HCEC 1CT (cell line): ENCODE data around the gene GABBR1.

Source experiments
- DNase-seq: peaks from one replicate; pipeline ENCODE4 v3.0.0-alpha.2; 2017

GABBR1 gene

DNA sequence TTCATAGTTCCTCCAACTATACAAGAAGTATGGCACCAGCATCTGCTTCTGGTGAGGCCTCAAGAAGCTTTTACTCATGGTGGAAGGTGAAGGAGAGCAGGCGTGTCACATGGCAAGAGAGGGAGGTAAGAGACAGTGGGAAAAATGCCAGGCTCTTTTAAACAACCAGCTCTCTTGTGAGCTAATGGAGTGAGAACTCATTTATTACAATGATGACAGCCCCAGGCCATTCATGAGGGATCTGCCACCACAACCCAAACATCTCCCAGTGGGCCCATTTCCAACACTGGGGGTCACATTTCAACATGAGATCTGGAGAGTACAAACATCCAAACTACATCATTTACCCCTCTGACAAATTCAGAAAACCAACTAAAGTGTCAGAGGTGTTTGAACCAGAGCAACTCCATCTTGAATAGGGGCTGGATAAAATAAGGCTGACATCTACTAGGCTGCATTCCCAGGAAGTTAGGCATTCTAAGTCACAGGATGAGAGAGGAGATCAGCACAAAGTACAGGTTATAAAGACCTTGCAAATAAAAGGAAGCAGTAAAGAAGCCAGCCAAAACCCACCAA lies 71.3 kb downstream of the GABBR1 start:
- DNase-seq, result no peak

DNA sequence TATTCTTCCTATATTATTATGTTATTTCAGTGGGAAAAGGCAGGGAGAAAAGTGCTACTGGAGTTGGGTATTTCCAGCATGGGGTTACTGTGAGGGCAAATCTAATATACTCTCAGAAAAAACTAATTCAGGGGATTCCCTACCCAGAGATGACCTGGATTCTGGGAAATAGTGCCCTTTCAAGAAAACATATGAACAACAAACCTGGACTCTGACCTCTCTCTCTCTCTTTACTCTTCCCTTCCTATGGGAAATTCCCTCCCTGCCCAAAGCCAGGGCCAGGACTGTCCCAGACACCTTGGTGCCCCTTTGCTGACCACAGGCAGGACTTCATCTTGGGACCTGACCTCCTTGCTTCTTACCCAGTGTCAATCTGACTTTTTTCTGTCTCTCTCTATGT lies 71.9 kb downstream of the GABBR1 start:
- DNase-seq, result no peak

DNA sequence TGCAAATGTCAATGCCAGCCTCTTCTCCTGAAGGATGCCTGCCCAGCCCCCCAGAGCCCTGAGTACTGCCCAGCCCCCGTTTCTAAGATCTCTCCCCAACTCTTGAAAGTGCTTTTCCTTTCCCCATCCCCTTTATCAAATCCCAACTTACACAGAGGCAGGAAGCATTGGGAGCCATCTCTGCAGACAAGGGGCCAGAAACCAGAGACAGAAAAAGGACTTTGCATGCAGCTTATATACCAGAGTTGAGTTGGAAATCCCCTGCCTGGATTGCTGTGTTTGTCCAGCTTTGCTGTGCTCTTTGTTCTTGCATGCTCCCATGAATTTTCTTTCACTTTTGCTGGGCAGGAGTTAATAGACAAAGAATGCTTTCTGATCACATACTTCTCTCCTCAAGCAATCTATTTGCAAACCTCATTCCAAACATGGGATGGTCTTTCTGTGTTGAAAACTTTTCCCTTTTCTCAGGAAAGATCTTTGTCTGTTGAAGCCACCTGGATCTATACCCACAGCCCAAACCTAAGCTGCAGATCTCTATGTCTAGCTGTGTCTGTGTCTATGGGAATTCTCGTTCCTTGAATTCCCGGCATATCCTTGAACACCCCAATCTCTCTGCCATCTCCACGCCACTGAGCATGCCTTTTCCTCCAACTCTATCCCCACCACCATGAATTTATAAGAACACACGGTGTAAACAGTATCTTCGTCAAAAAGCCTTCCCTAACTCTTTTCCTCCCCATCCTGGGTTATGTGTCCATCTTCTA lies 73.3 kb downstream of the GABBR1 start, which contains the start of gene UBD:
UBD (minus strand) TSS at position 209 of the 764 bp plus-strand sequence; CDS start at position 178, 31 bp downstream.
- no peak for DNase-seq

DNA sequence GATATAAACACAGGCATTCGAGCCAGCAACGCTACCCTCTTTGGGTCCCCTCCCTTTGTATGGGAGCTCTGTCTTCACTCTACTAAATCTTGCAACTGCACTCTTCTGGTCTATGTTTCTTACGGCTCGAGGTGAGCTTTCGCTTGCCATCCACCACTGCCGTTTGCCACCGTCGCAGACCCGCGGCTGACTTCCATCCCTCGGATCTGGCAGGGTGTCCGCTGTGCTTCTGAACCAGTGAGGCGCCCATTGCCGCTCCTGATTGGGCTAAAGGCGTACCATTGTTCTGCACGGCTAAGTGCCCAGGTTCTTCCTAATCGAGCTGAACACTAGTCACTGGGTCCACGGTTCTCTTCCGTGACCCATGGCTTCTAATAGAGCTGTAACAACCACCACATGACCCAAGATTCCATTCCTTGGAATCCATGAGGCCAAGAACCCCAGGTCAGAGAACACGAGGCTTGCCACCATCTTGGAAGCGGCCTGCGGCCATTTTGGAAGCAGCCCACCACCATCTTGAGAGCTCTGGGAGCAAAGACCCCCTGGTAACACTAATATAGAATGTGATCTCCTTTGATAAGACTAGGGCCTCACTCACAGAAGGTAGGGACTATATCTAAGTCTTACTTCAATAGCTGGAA lies 74.4 kb downstream of the GABBR1 start:
- DNase-seq, result no peak

DNA sequence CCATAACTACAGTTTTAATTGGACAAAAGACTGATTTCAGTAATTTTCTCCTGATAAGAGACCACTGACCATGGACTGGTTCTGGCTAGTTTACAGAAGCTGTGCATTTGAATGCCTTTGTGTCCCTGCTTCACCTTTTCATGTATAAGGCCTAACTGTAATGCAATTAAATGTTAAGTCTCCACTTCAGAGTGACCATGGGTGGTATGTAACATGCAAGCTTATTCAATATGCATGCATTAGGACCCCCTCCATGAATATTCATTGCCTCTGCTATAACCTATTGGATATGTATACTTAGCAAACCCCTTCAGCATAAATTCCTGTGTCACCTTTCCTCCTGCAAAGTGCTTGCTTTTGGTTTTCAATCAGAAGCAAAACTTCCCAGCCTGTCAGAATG lies 75.7 kb downstream of the GABBR1 start:
- DNase-seq, result no peak

DNA sequence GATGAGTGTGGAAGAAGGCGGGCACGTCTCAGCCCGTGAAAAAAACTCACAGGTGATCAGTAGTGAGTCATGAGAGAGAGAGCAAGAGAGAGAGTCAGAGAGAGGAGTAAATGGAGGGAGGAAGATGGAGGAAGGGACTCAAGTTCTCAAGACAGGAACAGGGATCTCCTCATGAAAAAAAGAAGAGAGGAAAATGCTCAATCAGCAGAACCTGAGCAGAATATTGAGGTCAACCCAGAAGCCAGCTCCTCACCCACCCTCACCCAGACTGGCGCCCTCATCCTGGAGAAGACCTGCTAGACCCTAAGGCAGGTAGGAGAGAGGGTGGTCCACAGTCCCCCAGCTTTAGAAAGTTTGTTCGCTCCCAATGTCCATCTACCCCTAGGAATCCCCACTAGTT lies 78.2 kb downstream of the GABBR1 start:
- no peak for DNase-seq

DNA sequence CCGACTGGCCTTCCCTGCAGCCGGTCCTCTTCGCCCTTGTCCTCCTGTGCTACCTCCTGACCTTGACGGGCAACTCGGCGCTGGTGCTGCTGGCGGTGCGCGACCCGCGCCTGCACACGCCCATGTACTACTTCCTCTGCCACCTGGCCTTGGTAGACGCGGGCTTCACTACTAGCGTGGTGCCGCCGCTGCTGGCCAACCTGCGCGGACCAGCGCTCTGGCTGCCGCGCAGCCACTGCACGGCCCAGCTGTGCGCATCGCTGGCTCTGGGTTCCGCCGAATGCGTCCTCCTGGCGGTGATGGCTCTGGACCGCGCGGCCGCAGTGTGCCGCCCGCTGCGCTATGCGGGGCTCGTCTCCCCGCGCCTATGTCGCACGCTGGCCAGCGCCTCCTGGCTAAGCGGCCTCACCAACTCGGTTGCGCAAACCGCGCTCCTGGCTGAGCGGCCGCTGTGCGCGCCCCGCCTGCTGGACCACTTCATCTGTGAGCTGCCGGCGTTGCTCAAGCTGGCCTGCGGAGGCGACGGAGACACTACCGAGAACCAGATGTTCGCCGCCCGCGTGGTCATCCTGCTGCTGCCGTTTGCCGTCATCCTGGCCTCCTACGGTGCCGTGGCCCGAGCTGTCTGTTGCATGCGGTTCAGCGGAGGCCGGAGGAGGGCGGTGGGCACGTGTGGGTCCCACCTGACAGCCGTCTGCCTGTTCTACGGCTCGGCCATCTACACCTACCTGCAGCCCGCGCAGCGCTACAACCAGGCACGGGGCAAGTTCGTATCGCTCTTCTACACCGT lies 79.5 kb downstream of the GABBR1 start:
- DNase-seq, result peak; percentile 18

DNA sequence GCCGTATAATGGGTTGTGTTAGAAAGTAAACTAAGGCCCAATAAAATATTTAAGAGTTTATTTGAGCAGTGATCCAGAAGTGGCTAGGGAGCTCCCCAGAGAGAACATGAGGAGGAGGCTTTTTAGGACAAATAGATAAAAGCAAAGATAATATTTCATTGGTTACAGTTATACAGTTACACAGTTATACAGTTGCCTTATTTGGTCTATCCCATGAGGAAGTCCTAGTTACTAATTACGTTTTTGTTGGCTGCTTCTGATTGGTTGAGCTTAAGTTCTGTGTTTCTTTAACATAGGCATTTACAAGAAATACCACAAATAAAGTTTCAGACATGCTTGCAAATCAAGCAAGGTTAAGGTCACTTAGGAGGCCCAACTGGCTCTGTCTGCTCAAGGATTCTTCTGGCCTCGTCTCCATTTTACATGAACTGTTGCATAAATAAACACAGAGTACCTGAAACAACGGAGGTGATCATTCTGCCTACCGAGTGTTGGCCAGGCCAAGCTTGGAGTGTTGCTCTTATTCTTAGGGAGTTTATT lies 80.4 kb downstream of the GABBR1 start:
- DNase-seq, result peak; percentile 51

DNA sequence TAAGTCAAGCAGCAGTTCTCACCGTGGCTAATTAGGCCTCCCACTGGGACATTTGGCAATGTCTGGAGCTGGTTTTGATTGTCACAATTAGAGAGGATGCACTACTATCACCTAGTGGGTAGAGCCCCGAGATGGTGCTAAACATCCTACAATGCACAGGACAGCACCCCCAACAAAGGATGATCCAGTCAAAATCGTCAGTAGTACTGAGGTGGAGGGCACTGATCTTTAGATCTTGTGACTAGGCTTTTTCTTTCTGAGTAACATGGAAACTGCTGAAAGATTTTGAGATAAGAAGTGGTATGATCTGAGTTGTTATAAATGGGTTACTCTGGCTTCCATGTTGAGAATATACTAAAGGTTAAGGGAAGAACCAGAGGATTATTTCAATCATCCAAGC lies 85.4 kb downstream of the GABBR1 start:
- DNase-seq, result no peak

DNA sequence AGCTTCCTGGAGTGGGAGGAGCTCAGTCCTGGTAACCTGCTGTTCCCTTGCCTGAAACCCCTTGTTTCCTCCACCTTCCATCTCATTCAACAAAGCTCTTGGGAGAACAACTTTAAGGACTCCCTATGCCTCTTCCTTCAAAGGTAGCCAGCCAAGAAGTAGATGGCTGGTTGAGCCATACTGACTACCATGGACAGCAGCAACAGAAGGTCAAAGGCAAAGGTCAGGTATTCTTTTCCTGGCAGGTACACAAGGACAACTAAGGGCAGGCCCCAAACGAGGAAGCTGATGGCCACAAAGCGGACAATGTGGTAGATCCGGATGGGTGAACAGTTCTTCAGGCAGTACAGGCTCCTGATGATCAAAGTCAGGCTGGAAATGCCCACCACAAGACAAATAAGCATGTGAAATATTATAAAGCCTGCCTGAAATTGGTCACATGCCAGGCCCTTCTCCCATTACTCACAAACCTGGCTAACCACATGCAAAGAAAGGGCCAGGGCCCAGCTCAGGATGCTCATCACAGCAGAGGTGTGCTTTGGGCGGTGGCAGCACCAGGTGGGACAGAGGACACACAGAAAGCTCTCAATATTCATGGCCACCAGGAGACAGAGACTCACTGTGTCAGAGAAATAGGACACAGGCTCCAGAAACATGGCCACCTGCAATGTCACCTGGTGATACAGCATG lies 95.1 kb downstream of the GABBR1 start:
- DNase-seq, result no peak

DNA sequence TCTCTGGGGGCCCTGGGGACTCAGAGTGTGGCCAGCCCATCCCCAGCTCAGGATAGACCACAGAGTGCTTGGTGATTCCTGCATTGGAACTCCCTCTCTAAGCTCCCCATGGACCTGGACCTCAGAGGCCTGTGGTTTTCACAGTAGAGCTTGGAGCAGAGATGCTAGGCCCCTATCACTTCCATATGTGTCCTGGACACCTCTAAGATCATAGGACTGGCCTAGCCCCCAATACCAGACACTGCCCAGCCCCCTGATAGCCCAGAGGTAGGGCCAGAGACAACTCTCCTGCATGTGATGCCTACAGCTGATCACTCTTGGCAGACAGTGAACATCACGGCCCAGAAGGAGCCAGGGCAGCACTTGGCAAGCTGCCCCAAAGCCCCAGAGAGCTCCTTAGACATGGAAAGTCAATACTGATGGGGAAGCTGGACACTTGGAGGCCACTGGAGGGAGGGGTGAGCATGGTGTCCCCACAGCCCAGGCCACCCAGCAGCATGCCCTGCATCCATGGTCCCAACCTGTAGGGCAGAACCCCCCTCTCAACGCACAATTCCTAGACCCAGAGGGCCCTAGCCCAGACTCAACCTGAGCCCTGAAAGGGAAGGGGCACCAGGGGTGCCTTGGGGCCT lies 100.5 kb downstream of the GABBR1 start:
- no peak for DNase-seq

DNA sequence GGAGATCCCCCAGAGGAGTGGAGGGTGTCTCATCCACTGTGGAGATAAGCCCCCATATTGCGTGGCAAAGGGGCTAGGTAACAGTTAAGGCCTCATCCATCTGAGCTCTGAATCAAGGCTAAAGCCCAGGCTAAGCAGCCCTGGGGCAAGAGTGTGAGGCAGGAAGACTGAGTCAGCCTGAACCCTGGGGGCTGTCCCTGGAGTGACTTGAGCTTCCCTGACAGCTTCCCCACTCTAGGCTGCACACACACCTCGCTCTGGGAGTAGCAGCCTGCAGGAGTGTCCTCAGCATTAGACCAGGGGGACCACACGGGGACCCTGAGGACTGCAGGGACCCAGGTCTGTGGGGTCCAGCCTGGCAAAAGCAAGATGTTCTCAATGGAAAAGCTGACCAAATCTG lies 101.3 kb downstream of the GABBR1 start:
- no peak for DNase-seq

DNA sequence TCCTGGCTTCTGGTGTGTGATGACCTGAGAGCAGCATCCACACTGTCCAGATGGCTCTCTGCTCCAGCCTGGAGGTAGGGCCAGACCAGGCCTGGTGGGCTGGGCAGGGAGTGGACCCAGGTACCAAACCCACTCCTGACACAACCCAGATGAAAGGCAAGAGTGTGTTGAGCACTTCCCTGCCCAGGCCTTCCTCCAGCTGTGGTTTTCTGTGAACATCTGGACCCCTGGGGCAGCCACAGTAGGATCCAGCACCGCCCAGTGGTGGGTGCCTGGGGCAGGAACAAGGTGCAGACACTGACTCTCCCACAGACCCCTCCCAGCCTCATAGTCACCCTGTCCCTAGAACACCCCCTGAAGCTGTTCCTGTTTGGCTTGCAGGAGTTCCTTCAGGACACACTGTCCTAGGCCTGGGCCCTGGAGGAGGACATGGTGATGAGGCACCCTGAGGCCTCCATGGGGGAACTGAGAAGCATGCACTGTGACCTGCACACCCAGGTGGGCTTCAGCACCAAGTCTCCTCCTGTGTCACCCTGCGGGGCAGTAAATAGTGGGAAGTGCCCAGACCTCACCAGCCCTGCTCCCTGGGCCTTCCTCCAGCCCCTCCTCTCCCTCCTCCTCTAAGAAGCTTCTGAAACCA lies 102.2 kb downstream of the GABBR1 start:
- DNase-seq, result no peak

DNA sequence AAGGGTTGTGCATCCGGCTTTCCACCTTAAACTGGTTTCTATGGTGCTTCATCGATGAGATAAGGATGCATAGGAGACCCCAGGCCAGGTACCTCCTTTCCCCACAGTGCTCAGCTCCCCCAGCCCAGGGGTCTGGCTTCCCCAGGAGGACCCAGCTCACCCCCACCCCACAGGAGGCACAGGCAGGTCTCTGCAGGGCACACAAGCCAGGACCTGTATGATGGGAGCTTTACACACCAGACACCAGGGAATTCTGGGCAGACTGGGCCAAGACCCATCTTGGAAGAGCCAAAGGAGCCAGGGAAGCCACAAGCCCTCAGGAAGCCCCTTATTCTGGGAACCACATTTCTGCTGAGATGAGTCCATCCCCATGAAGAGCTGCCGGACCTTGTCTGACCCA lies 103.0 kb downstream of the GABBR1 start:
- no peak for DNase-seq

DNA sequence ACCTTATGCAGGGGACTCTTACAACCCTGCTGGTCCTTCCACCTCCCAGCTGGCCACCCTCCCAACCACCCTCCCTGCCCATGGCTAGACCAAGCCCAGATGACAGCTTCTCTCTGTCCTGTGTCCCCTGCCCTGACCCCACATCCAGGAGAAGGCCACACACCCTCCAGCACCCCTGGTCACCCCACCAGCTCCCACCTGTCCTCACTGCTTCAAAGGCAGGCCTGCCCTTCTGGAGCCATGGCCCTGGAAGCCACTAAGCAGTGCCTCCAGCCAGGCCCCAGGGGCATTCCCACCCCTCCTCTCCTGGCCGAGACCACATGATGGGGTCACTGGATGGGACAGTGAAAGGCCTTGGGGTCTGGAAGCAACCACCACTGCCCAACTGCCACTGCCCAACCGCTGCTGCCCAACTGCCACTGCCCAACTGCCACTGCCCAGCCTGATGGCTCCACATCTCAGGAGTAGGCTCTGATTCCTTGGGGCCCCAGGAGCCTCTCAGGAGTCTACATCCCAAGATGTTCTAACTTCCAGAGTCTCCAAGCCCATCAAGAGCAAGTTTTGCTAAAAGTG lies 103.9 kb downstream of the GABBR1 start:
- DNase-seq, result no peak

DNA sequence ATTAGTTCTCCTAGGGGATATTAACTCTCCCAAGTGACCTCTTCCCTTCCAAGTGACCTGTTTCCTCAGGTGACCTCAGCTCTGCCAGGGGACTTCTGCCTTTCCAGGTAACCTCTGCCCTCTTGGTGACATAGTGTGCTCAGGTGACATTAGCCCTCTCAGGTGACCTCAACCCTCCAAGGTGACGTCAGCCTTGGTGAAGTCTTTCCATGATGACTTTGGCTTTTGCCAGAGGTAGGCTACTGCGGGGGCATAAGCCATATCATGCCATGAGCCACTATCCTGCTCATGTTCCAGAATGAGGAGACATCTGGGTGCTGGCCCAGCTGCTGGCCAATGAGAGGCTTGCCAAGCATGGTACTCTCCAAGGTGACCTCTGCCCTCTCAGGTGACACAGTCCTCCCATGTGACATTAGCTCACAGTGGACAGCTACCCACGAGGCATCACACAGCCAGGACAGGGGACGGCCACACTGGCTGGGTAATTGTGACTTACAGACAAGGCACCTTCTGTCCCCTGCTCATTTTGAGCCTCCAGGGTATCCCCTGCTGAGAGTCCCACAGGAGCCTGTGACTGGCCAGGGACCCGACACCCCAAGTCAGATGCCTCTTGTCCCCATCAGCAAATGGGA lies 104.6 kb downstream of the GABBR1 start:
- DNase-seq, result no peak

DNA sequence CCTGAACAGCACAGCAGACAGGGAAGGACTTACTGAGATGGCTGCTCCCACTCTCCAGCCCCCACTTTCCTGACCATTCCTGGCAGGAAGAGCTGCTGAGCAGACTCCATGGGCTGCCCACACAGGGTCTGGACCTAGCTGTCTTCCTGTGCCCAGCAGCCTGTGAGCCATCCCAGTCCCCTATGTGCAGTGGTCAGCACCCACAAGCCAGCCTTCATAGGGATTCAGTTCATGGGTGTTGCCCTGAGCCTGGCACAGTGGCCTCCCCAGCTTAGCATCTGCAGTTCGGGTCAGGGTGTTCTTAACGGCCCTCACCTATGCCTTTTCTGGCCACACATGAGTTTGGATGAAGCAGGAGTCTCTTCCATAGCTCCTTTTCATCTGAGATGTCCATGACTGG lies 105.4 kb downstream of the GABBR1 start:
- no peak for DNase-seq

DNA sequence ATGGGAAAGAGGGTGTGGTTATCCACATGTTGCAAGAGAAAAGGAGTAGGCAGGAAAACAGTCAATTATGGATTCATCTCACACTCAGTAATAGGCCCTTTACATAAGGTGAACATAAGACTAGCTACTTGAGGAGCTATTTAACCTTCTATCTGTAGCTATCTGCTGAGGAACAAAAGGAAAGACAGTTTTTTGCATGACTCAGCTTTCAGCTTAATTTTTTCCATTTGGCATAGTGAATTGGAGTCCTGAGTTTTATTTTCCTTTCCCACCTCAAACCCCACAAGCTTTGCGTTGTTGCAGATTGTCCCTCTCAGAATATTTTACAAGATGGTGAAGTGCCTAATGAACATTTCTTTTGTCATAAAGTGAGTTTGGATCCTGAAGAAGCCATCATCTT lies 105.9 kb downstream of the GABBR1 start:
- DNase-seq, result no peak

DNA sequence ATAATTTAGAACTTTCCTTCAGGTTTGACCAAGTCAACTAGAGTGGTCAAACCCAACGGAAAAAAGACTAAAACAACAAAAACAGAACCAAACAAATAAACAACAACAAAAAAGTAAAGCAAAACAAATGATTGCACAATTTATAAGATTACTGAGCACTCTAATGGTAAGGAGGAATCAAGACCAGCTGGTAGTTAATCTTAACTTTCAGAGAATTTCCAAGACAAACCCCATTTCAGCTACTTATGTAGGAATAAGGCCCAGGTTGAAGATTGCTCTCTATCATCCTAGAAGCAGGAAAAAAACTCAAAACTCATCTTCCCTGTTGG lies 107.7 kb downstream of the GABBR1 start:
- no peak for DNase-seq

DNA sequence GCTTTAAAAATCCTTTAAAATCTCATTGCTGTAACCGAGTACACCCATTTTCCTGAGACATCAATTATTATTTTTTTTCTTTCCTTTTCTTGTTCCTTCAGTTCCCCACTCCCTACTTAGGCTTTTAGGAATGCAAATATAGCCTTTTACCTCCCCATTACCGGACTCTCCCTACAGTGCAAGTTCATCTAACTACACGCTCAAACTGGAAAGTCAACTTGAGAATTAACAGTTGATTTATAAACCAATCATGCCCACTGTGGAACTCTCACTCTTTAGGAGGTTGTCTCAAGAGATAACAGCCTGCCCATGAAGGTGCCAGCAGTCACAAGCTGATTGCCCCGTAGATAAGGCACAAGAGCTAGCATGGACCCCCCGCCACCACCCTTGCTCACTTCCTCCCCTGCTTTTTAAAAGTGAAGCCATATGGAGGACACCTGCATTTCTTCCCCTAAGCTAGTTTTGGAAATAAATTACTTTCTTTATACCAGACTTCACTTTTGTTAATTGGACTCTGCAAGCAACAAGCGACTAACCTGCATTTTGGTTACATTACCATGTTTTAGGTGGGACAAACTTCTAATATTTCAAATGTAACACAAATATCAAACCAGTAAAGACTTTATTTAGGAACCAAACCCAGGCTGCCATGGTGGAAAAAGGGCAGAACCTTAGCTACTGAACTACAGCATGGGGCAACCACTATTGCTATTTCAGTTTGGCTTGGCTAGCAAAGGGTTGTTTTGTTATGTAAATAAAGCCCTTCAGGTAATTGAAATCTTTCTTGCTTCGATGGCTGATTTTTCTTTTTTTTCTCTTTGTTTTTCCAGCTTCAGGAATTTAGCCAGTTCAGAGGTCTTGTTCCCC lies 108.3 kb downstream of the GABBR1 start:
- DNase-seq, result no peak
